DOHH2 (cell line): ENCODE results near the gene CAB39L.
A peak's percentile ranks its signal among the peaks of the same experiment; 100 is the strongest.

Experiments used
- H3F3A ChIP-seq: fragments of 200-600 bp; sonication (generic), shearing (Covaris generic); 2 replicates; pipeline ENCODE4 v1.6.0; 2016; ENCODE audit warnings: antibody characterized with exemption, mild to moderate bottlenecking; ENCODE audit not compliant: control insufficient read depth, insufficient read depth
- H3K27ac ChIP-seq: fragments of 200-600 bp; sonication (generic); 2 replicates; pipeline ENCODE4 v1.5.1; 2014; ENCODE audit warnings: low read depth, mild to moderate bottlenecking, low read length, moderate library complexity
- H3K27me3 ChIP-seq: fragments of 200-600 bp; sonication (generic); 2 replicates; pipeline ENCODE4 v1.6.1; 2014; ENCODE audit warnings: mild to moderate bottlenecking, low read length, mixed read lengths; ENCODE audit not compliant: control insufficient read depth
- H3K36me3 ChIP-seq: fragments of 200-600 bp; sonication (generic); 2 replicates; pipeline ENCODE4 v1.6.1; 2014; ENCODE audit warnings: mild to moderate bottlenecking, low read length, moderate library complexity, mixed read lengths; ENCODE audit not compliant: control insufficient read depth
- H3K4me1 ChIP-seq: fragments of 200-600 bp; sonication (generic); 2 replicates; pipeline ENCODE4 v1.6.1; 2014; ENCODE audit warnings: mild to moderate bottlenecking, low read length, mixed read lengths; ENCODE audit not compliant: control insufficient read depth
- H3K4me2 ChIP-seq: fragments of 200-600 bp; sonication (generic); 2 replicates; pipeline ENCODE4 v1.6.0; 2014; ENCODE audit warnings: mild to moderate bottlenecking, low read length, moderate library complexity
- H3K4me3 ChIP-seq: fragments of 200-600 bp; sonication (generic); 2 replicates; pipeline ENCODE4 v1.5.1; 2014; ENCODE audit warnings: mild to moderate bottlenecking, low read length, mixed read lengths
- H3K79me2 ChIP-seq: fragments of 200-600 bp; sonication (generic); 2 replicates; pipeline ENCODE4 v1.6.1; 2014; ENCODE audit warnings: mild to moderate bottlenecking, low read length, mixed read lengths; ENCODE audit not compliant: control insufficient read depth
- H3K9me2 ChIP-seq: fragments of 200-600 bp; sonication (generic); replicated peaks from 2 replicates; pipeline ENCODE4 v1.6.1; 2014; ENCODE audit warnings: mild to moderate bottlenecking, low read length, mixed read lengths; ENCODE audit not compliant: control insufficient read depth
- H3K9me3 ChIP-seq: fragments of 200-600 bp; sonication (generic); 2 replicates; pipeline ENCODE4 v1.6.1; 2014; ENCODE audit warnings: antibody characterized with exemption, low read length, mixed read lengths; ENCODE audit not compliant: control insufficient read depth, insufficient read depth
- H4K20me1 ChIP-seq: fragments of 200-600 bp; sonication (generic); 2 replicates; pipeline ENCODE4 v1.6.0; 2014; ENCODE audit warnings: low read depth, mild to moderate bottlenecking, antibody characterized with exemption, low read length, moderate library complexity; ENCODE audit not compliant: control insufficient read depth, insufficient read depth
- EZH2phosphoT487 ChIP-seq: fragments of 200-600 bp; sonication (generic); IDR thresholded peaks from 2 replicates; pipeline ENCODE4 v1.6.1; 2017; ENCODE audit warnings: borderline replicate concordance, mild to moderate bottlenecking, antibody characterized with exemption, low read length, moderate library complexity, mixed read lengths
- TF ChIP-seq, protein P1 (sequence below): fragments of 200-600 bp; sonication (generic); IDR thresholded peaks from one replicate; pipeline ENCODE4 v1.5.1; 2014; ENCODE audit warnings: antibody characterized with exemption, mild to moderate bottlenecking, low read depth, low read length; ENCODE audit not compliant: poor library complexity, severe bottlenecking

CAB39L gene

DNA sequence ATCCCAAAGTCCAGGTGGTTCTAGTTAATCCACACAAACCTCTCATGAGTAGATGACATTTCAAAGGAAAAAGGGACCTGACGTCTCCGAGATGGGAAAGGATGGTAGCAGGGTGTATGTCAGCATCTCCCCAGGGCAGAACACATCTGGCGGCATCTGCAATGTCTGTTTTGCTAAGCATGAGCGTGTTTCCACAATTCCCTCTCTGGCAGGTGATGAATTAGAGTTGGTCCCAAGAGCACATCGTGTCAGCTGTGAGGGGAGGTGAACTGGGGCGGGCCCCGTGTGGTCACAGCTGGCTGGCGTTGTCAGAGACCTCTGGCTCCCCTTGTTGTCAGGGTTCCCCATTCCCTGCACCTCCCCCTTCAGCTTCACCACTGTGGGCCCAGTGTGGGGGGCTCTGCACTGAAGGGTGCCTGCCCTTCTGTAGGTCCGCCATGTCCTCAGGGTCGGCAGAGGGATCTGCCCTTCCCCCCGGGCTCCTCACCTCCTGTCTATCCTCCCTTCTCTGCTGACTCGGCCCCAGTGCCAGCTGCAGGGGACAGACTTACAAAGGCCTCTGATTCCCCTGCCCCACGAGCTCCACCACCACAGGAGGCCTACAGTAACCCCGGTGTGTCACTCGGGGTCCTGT is 138.0 kb downstream of the CAB39L start:
- Histone ChIP-seq H3K9me2 (no peaks in the 10 kb centered on the region), H3F3A (no peaks in the 10 kb centered on the region), H3K4me2 (0 out of 2 replicates have a peak overlapping the region, but pooled peaks have one; percentile 7), H3K4me1 (peaks cover 27% of the 10 kb centered on the region), H3K4me3 (no peak overlapping the region), H3K79me2 (no peaks in the 10 kb centered on the region), H3K9me3 (no peaks in the 10 kb centered on the region), H3K36me3 (no peaks in the 10 kb centered on the region), H4K20me1 (no peaks in the 10 kb centered on the region), H3K27ac (no peak overlapping the region), H3K27me3 (no peaks in the 10 kb centered on the region)
- TF ChIP-seq EZH2phosphoT487, result no peak
- TF ChIP-seq, protein P1, sequence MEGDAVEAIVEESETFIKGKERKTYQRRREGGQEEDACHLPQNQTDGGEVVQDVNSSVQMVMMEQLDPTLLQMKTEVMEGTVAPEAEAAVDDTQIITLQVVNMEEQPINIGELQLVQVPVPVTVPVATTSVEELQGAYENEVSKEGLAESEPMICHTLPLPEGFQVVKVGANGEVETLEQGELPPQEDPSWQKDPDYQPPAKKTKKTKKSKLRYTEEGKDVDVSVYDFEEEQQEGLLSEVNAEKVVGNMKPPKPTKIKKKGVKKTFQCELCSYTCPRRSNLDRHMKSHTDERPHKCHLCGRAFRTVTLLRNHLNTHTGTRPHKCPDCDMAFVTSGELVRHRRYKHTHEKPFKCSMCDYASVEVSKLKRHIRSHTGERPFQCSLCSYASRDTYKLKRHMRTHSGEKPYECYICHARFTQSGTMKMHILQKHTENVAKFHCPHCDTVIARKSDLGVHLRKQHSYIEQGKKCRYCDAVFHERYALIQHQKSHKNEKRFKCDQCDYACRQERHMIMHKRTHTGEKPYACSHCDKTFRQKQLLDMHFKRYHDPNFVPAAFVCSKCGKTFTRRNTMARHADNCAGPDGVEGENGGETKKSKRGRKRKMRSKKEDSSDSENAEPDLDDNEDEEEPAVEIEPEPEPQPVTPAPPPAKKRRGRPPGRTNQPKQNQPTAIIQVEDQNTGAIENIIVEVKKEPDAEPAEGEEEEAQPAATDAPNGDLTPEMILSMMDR, result no peak

DNA sequence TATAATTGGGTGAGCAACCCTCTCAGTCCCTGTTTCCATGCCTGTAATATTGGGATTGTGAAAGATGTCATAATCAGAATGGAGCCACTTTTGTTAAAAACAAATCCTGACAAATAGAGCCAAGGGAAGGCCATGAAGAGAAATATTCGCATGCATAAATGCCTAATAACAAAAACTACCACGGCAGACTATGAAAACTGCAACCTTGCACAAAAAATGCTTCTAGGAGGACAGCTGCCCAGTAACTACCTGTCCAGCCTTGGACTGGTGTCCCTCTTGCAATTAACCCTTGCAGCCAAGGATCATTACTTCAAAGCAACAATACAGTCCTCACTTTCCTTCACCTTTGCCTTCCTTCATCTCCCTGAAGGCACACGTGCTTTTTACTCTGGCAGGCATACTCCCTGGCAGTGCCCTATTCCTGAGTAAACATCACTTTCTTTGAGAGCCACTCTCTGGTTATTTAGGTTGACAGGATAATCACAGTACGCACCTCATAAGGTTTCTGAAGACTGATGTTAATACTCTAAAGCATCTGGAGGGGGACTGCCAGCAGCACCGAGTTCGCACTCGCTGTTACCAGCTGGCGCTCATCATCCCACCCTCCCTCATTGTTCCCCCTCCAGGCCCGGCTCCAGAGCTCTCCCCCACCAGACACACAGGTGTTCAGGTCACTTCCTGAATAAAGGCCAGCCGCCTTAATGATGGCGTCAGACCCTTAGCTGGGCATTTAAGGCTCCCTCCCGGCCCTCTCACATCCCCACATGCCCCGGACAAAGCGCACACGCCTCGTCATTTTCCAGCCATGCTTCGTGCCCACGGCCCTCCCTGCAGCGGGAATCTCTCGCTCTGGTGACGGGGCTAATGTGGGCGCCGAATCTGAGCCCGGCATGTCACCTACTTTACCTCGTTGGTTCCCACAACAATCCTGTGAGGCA is 138.8 kb downstream of the CAB39L start:
- Histone ChIP-seq H3K4me3 (no peak overlapping the region), H3F3A (no peaks in the 10 kb centered on the region), H3K79me2 (no peaks in the 10 kb centered on the region), H3K9me2 (no peaks in the 10 kb centered on the region), H4K20me1 (no peaks in the 10 kb centered on the region), H3K36me3 (no peaks in the 10 kb centered on the region), H3K27ac (no peak overlapping the region), H3K4me1 (peaks cover 27% of the 10 kb centered on the region), H3K9me3 (no peaks in the 10 kb centered on the region), H3K27me3 (no peaks in the 10 kb centered on the region), H3K4me2 (0 out of 2 replicates have a peak overlapping the region, but pooled peaks have one; percentile 7)
- TF ChIP-seq, protein P1, result no peak
- no peak for TF ChIP-seq EZH2phosphoT487

DNA sequence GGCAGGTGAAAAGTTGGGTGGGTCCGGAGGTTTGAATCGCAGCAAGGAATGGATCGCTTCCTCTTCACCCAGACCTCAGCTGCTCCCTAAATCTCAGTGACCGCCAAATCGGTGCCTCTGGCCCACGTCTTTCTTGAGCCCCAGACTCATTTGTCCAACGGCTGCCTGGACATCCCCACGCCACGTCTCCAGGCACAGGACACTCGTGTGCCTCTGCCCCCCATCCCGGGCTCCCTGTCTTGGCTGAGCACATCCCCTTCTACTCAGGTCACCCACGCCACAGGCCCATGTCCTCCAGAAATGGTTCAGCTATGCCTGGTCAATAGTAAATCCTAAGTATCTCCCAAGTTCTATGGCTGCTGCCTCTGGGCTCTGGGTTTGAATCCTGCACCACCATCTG is 139.5 kb downstream of the CAB39L start:
- H3K4me1 ChIP-seq, result peaks cover 27% of the 10 kb centered on the region
- no peaks in the 10 kb centered on the region for H4K20me1 ChIP-seq
- H3K4me2 ChIP-seq, result no peak overlapping the region
- H3K79me2 ChIP-seq, result no peaks in the 10 kb centered on the region
- no peak overlapping the region for H3K27ac ChIP-seq
- no peaks in the 10 kb centered on the region for H3F3A ChIP-seq
- H3K27me3 ChIP-seq, result no peaks in the 10 kb centered on the region
- no peaks in the 10 kb centered on the region for H3K36me3 ChIP-seq
- no peak overlapping the region for H3K4me3 ChIP-seq
- TF ChIP-seq, protein P1, result no peak
- TF ChIP-seq EZH2phosphoT487, result no peak
- H3K9me3 ChIP-seq, result no peaks in the 10 kb centered on the region
- H3K9me2 ChIP-seq, result no peaks in the 10 kb centered on the region
